HepG2 (cell line): ENCODE data around the gene CENPB. TPM values are rescaled to one million over a fixed set of nuclear protein-coding genes. Genes with fewer than 3 reads are reported as not detected.
A peak's percentile ranks its signal among the peaks of the same experiment; 100 is the strongest.

Experiments
- ARID4A ChIP-seq: sonication (generic); formaldehyde crosslinking; IDR thresholded peaks from 2 replicates; pipeline ENCODE4 v1.5.0; 2020; ENCODE audit warnings: mild to moderate bottlenecking, missing genetic modification reagents, borderline replicate concordance
- ATM ChIP-seq: fragments of 450-650 bp; IDR thresholded peaks from 2 replicates; pipeline ENCODE4 v1.7.1; 2017; ENCODE audit warnings: mild to moderate bottlenecking, borderline replicate concordance
- BHLHE40 ChIP-seq: IDR thresholded peaks from 2 replicates; pipeline ENCODE4 v1.6.1; 2011; ENCODE audit warnings: low read length, improper control_type of control experiment
- HIVEP1 ChIP-seq: sonication (generic); formaldehyde crosslinking; IDR thresholded peaks from 2 replicates; pipeline ENCODE4 v1.4.0; 2020; ENCODE audit warnings: mild to moderate bottlenecking, missing genetic modification reagents
- HNRNPK ChIP-seq: fragments of 200-400 bp; formaldehyde crosslinking; IDR thresholded peaks from 2 replicates; pipeline ENCODE4 v1.6.1; 2018; ENCODE audit warnings: low read length, low read depth, moderate library complexity, mild to moderate bottlenecking; ENCODE audit not compliant: poor library complexity, severe bottlenecking
- MED1 ChIP-seq: sonication (generic); formaldehyde crosslinking; IDR thresholded peaks from 2 replicates; pipeline ENCODE4 v1.4.0; 2020; ENCODE audit warnings: missing genetic modification reagents
- PAWR ChIP-seq: sonication (generic); formaldehyde crosslinking; IDR thresholded peaks from 2 replicates; pipeline ENCODE4 v1.4.0; 2020; ENCODE audit warnings: missing genetic modification reagents, mild to moderate bottlenecking, borderline replicate concordance
- PHF8 ChIP-seq: sonication (generic); formaldehyde crosslinking; IDR thresholded peaks from 2 replicates; pipeline ENCODE4 v1.5.0; 2020; ENCODE audit warnings: missing genetic modification reagents
- SALL2 ChIP-seq: sonication (generic); formaldehyde crosslinking; IDR thresholded peaks from 2 replicates; pipeline ENCODE4 v1.8.1; 2023; ENCODE audit warnings: mild to moderate bottlenecking, missing genetic modification reagents, inconsistent platforms
- SYNCRIP ChIP-seq: fragments of 200-400 bp; formaldehyde crosslinking; IDR thresholded peaks from 2 replicates; pipeline ENCODE4 v1.6.1; 2018; ENCODE audit warnings: mild to moderate bottlenecking, low read depth, low read length; ENCODE audit not compliant: insufficient read depth
- THYN1 ChIP-seq: sonication (generic); formaldehyde crosslinking; IDR thresholded peaks from 2 replicates; pipeline ENCODE4 v1.8.1; 2023; ENCODE audit warnings: low read depth, mild to moderate bottlenecking, moderate library complexity, missing genetic modification reagents, borderline replicate concordance
- ZBTB25 ChIP-seq: IDR thresholded peaks from 2 replicates; pipeline ENCODE4 v1.6.1; 2018; ENCODE audit warnings: missing genetic modification reagents
- ZMYM4 ChIP-seq: sonication (generic); formaldehyde crosslinking; IDR thresholded peaks from 2 replicates; pipeline ENCODE4 v1.8.1; 2023; ENCODE audit warnings: mild to moderate bottlenecking, missing genetic modification reagents
- ZNF24 ChIP-seq: fragments of 450-650 bp; IDR thresholded peaks from 2 replicates; pipeline ENCODE4 v1.6.1; 2017; ENCODE audit warnings: antibody characterized with exemption, mild to moderate bottlenecking
- ZNF614 ChIP-seq: IDR thresholded peaks from 2 replicates; pipeline ENCODE4 v1.6.1; 2018; ENCODE audit warnings: missing biosample characterization, missing genetic modification reagents, inconsistent platforms, borderline replicate concordance
- ZNF660 ChIP-seq: sonication (generic); formaldehyde crosslinking; IDR thresholded peaks from 2 replicates; pipeline ENCODE4 v1.5.1; 2020; ENCODE audit warnings: mild to moderate bottlenecking, low read depth, missing genetic modification reagents, borderline replicate concordance
- ZNF724P ChIP-seq: sonication (generic); formaldehyde crosslinking; IDR thresholded peaks from 2 replicates; pipeline ENCODE4 v1.8.0; 2022; ENCODE audit warnings: missing genetic modification reagents, borderline replicate concordance
- ZSCAN21 ChIP-seq: sonication (generic); formaldehyde crosslinking; IDR thresholded peaks from 2 replicates; pipeline ENCODE4 v1.8.0; 2022; ENCODE audit warnings: mild to moderate bottlenecking, missing genetic modification reagents, moderate library complexity, borderline replicate concordance
- ZSCAN9 ChIP-seq: IDR thresholded peaks from 2 replicates; pipeline ENCODE4 v1.6.1; 2016; ENCODE audit warnings: borderline replicate concordance
- polyA plus RNA-seq, 8 experiments: library from polyadenylated mRNA; depleted of rRNA in 3 of 8; stranded (reverse) in 7 of 8; unstranded in 1 of 8; fragments of >200 nt; fragmentation: Illumina TruSeq in 4 of 8; extraction: Trizol in 4 of 8; gene quantifications; 2 replicates each; pipeline versions ENCODE4 v1.2.1 to v1.2.3, GENCODE V29; 2011 to 2016; ENCODE audit warnings: low read depth in 4 of 8, missing spikeins in 1 of 8, mixed read lengths in 1 of 8; ENCODE audit not compliant: insufficient read depth in 1 of 8
- total RNA-seq, 5 experiments: library from RNA; depleted of rRNA; stranded (reverse); fragments of >200 nt; fragmentation: Illumina TruSeq; extraction: Trizol; gene quantifications; 2 replicates each; pipeline ENCODE4 v1.2.3, GENCODE V29; 2016; ENCODE audit warnings: low read depth in 1 of 5
- TF ChIP-seq, protein P1 (sequence below): sonication (generic); formaldehyde crosslinking; IDR thresholded peaks from 2 replicates; pipeline ENCODE4 v1.9.0; 2021; ENCODE audit warnings: missing genetic modification reagents, borderline replicate concordance

The CENPB gene
- total and polyA plus RNA-seq, 2 of the 13 experiments (the other 11 are each of a cell fraction or from before 2014, with no cell fraction given) = 10.4 to 54.5 TPM

- peak; percentile 26; the same call in 1 of the 2 replicates for TF ChIP-seq MED1
- TF ChIP-seq ZNF24 = no peak
- TF ChIP-seq SYNCRIP = no peak
- peak; percentile 20; the same call in 1 of the 2 replicates for TF ChIP-seq ZMYM4 (CRISPR knock-in tag)
- TF ChIP-seq ZSCAN21 (CRISPR knock-in tag) = 0 out of 2 replicates have a peak, but pooled peaks have one; percentile 86
- TF ChIP-seq ZNF660 (CRISPR knock-in tag) = no peak
- TF ChIP-seq HIVEP1 (CRISPR knock-in tag) = no peak; the same call in 1 of the 2 replicates
- TF ChIP-seq BHLHE40 = peak; percentile 82
- TF ChIP-seq THYN1 (CRISPR knock-in tag) = no peak
- TF ChIP-seq ZBTB25 = no peak
- TF ChIP-seq PAWR (CRISPR knock-in tag) = no peak
- TF ChIP-seq, protein P1, sequence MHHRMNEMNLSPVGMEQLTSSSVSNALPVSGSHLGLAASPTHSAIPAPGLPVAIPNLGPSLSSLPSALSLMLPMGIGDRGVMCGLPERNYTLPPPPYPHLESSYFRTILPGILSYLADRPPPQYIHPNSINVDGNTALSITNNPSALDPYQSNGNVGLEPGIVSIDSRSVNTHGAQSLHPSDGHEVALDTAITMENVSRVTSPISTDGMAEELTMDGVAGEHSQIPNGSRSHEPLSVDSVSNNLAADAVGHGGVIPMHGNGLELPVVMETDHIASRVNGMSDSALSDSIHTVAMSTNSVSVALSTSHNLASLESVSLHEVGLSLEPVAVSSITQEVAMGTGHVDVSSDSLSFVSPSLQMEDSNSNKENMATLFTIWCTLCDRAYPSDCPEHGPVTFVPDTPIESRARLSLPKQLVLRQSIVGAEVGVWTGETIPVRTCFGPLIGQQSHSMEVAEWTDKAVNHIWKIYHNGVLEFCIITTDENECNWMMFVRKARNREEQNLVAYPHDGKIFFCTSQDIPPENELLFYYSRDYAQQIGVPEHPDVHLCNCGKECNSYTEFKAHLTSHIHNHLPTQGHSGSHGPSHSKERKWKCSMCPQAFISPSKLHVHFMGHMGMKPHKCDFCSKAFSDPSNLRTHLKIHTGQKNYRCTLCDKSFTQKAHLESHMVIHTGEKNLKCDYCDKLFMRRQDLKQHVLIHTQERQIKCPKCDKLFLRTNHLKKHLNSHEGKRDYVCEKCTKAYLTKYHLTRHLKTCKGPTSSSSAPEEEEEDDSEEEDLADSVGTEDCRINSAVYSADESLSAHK (CRISPR knock-in tag) = no peak
- TF ChIP-seq PHF8 (CRISPR knock-in tag) = no peak
- peak; percentile 59; the same call in 1 of the 2 replicates for TF ChIP-seq ARID4A (CRISPR knock-in tag)
- no peak for TF ChIP-seq HNRNPK
- 0 out of 2 replicates have a peak, but pooled peaks have one; percentile 91 for TF ChIP-seq ZNF724P (CRISPR knock-in tag)
- 0 out of 2 replicates have a peak, but pooled peaks have one; percentile 37 for TF ChIP-seq ZSCAN9 (CRISPR knock-in tag)
- no peak; the same call in 1 of the 2 replicates for TF ChIP-seq SALL2 (CRISPR knock-in tag)
- no peak for TF ChIP-seq ZNF614 (CRISPR knock-in tag)
- TF ChIP-seq ATM = no peak
These were observed 47.2 kb downstream of the CENPB start (continued) for GRCh38 chr20:3739054-3739925.
